Smooth muscle cell (in vitro differentiated cells): Measurements from ENCODE around the gene NACC2. TPM values are rescaled to one million over a fixed set of nuclear protein-coding genes. Genes with fewer than 3 reads are reported as not detected.

Experiments used
- DNase-seq: peaks from one replicate; lab custom pipeline; 2025; ENCODE audit not compliant: unreplicated experiment; lab: John Stamatoyannopoulos, UW
- H2AFZ ChIP-seq: fragments of 200-600 bp; sonication (generic); 2 replicates; pipeline ENCODE4 v1.6.0; 2016; ENCODE audit warnings: antibody characterized with exemption, low read depth, mild to moderate bottlenecking
- H3F3A ChIP-seq: fragments of 200-600 bp; sonication (generic); 2 replicates; pipeline ENCODE4 v1.6.0; 2017; ENCODE audit warnings: antibody characterized with exemption, low read depth
- H3K27ac ChIP-seq: fragments of 200-600 bp; sonication (generic); 2 replicates; pipeline ENCODE4 v1.5.1; 2016; ENCODE audit warnings: low read depth, mild to moderate bottlenecking
- H3K27me3 ChIP-seq: fragments of 200-600 bp; sonication (generic); 2 replicates; pipeline ENCODE4 v1.6.1; 2016; ENCODE audit warnings: low read depth, mild to moderate bottlenecking
- H3K36me3 ChIP-seq: fragments of 200-600 bp; sonication (generic); 2 replicates; pipeline ENCODE4 v1.5.1; 2016; ENCODE audit warnings: low read depth
- H3K4me1 ChIP-seq: fragments of 200-600 bp; sonication (generic); 2 replicates; pipeline ENCODE4 v1.5.1; 2016; ENCODE audit warnings: low read depth
- H3K4me2 ChIP-seq: fragments of 200-600 bp; sonication (generic); 2 replicates; pipeline ENCODE4 v1.6.0; 2016; ENCODE audit warnings: mild to moderate bottlenecking
- H3K4me3 ChIP-seq: fragments of 200-600 bp; sonication (generic); 2 replicates; pipeline ENCODE4 v1.5.1; 2016; ENCODE audit warnings: mild to moderate bottlenecking
- H3K79me2 ChIP-seq: fragments of 200-600 bp; sonication (generic); 2 replicates; pipeline ENCODE4 v1.6.0; 2016; ENCODE audit warnings: low read depth, mild to moderate bottlenecking
- H3K9ac ChIP-seq: fragments of 200-600 bp; sonication (generic); 2 replicates; pipeline ENCODE4 v1.6.0; 2016; ENCODE audit warnings: low read depth
- H3K9me3 ChIP-seq: fragments of 200-600 bp; sonication (generic); replicated peaks from 2 replicates; pipeline ENCODE4 v1.5.1; 2016; ENCODE audit warnings: low read depth
- H4K20me1 ChIP-seq: fragments of 200-600 bp; sonication (generic); 2 replicates; pipeline ENCODE4 v1.6.0; 2016; ENCODE audit warnings: low read depth
- WGBS: methylation state at CpG from one replicate; pipeline ENCODE4 v1.1.7; 2016; ENCODE audit warnings: low lambda C conversion rate; 5-methylcytosine and 5-hydroxymethylcytosine counted together
- polyA plus RNA-seq: library from polyadenylated mRNA; unstranded; fragments of >200 nt; fragmentation: Nextera tagmentation; extraction: Ambion mirVana; gene quantifications from 2 replicates; pipeline ENCODE4 v1.2.1, GENCODE V29; 2016
- total RNA-seq: library from RNA; depleted of rRNA; stranded (reverse); fragments of >200 nt; gene quantifications from 2 replicates; pipeline ENCODE4 v1.2.3, GENCODE V29; 2014
- TF ChIP-seq, protein P1 (sequence below): fragments of 200-600 bp; sonication (generic); IDR thresholded peaks from 2 replicates; pipeline ENCODE4 v1.5.1; 2017; ENCODE audit warnings: borderline replicate concordance, mild to moderate bottlenecking, antibody characterized with exemption; ENCODE audit not compliant: insufficient read depth, poor library complexity, severe bottlenecking

Gene NACC2
- total and polyA plus RNA-seq, 2 experiments from 2014 or later: 6.7 to 8.8 TPM

DNA sequence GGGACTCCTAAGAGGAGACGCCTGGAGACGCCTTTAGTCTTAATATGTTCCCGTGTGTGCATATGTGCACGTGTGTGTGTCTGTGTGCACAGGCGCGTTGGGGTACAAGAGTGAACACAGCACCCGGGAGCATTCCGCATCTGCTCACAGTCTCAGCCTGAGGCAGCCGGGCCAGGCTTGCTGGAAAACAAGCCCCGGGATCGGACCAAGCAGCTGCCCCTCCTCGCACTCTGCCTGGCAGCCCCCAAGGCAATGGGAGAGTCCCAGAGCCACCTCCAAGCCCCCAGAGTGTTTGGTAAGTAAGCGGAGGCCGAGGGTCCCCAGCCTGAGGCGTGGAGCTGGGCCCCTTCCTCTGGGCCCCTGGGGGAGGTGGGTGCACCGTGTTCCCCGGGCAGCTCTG lies 106.6 kb downstream of the NACC2 start:
- WGBS: 98% methylated on average over 17 of the region's 17 CpGs
- no peaks in the 10 kb centered on the region for H3K9me3 ChIP-seq
- no peak overlapping the region for H2AFZ ChIP-seq

DNA sequence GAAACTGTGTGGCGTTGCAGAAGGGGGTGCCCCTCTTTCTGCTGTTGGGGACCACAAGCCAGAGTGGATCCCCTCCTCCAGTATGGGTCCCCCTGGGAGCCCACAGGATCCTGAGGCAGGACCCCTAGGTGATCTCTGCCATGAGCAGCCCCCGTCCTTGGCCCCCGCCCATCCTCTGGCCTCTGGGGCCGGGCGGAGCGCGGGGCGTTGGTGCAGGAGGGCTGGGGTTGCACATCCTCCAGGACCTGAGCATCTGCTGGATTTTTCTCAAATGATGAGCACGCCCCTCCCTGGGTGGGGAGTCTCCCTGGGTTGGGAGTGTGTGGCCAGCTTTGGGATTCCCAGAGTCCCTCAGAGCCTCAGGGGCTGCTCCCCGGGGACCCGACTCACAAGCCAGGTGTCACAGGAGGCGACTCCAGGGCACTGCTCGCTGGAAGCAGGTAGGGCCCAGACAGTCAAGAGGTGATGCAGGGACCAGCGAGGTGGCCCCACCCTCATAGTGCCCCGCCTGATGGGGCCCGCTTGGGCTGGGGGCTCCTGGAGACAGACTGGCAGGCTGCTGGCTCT lies 107.2 kb downstream of the NACC2 start:
- no peak overlapping the region for H2AFZ ChIP-seq
- DNase-seq: no peak
- WGBS: over 99% methylated on average over 16 of the region's 16 CpGs
- no peaks in the 10 kb centered on the region for H3K9me3 ChIP-seq
- no peak overlapping the region for H3K27ac ChIP-seq
- H3K36me3 ChIP-seq: no peaks in the 10 kb centered on the region
- H4K20me1 ChIP-seq: no peaks in the 10 kb centered on the region
- H3K4me2 ChIP-seq: no peak overlapping the region
- H3K9ac ChIP-seq: no peak overlapping the region
- peaks cover 11% of the 10 kb centered on the region for H3F3A ChIP-seq
- H3K4me1 ChIP-seq: peaks cover 21% of the 10 kb centered on the region
- H3K4me3 ChIP-seq: no peak overlapping the region
- TF ChIP-seq, protein P1, sequence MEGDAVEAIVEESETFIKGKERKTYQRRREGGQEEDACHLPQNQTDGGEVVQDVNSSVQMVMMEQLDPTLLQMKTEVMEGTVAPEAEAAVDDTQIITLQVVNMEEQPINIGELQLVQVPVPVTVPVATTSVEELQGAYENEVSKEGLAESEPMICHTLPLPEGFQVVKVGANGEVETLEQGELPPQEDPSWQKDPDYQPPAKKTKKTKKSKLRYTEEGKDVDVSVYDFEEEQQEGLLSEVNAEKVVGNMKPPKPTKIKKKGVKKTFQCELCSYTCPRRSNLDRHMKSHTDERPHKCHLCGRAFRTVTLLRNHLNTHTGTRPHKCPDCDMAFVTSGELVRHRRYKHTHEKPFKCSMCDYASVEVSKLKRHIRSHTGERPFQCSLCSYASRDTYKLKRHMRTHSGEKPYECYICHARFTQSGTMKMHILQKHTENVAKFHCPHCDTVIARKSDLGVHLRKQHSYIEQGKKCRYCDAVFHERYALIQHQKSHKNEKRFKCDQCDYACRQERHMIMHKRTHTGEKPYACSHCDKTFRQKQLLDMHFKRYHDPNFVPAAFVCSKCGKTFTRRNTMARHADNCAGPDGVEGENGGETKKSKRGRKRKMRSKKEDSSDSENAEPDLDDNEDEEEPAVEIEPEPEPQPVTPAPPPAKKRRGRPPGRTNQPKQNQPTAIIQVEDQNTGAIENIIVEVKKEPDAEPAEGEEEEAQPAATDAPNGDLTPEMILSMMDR: no peak
- no peaks in the 10 kb centered on the region for H3K27me3 ChIP-seq
- H3K79me2 ChIP-seq: no peaks in the 10 kb centered on the region

More for the DNA sequence above, 106.6 kb downstream of the NACC2 start:
- Histone ChIP-seq H3K9ac (no peak overlapping the region), H3K36me3 (no peaks in the 10 kb centered on the region), H3F3A (peaks cover 11% of the 10 kb centered on the region), H3K4me3 (no peak overlapping the region), H3K79me2 (no peaks in the 10 kb centered on the region), H3K4me2 (no peak overlapping the region), H3K4me1 (peaks cover 27% of the 10 kb centered on the region), H3K27ac (no peak overlapping the region), H3K27me3 (no peaks in the 10 kb centered on the region), H4K20me1 (no peaks in the 10 kb centered on the region)
- DNase-seq: no peak
- TF ChIP-seq, protein P1: no peak

DNA sequence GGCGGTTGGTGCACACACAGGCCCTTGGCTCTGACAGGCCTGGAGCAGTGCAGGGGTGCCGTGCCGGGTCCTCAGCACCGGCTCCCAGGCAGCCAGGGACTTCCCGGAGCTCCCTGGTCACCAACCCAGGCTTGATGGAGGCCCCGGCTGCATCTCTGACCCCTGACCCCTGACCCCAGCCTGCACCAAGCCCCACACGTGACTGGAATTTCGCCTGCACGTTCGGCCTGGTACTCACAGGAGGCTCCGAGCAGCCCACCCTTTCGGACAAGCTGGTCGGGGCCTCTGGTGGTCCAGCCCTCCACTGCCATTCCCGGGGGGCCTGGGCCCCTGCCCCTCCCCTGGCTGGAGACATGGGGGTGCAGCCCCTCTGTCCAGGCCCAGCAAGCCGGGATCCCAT lies 108.5 kb downstream of the NACC2 start:
- no peak for DNase-seq
- Histone ChIP-seq H3K4me3 (no peak overlapping the region), H3K9ac (no peak overlapping the region), H3K4me2 (no peak overlapping the region), H2AFZ (no peak overlapping the region), H3K27ac (no peak overlapping the region), H4K20me1 (no peaks in the 10 kb centered on the region), H3F3A (peaks cover 5% of the 10 kb centered on the region), H3K27me3 (no peaks in the 10 kb centered on the region), H3K79me2 (no peaks in the 10 kb centered on the region), H3K4me1 (peaks cover 12% of the 10 kb centered on the region), H3K36me3 (no peaks in the 10 kb centered on the region), H3K9me3 (no peaks in the 10 kb centered on the region)
- 96% methylated on average over 9 of the region's 15 CpGs for WGBS
- TF ChIP-seq, protein P1: no peak

DNA sequence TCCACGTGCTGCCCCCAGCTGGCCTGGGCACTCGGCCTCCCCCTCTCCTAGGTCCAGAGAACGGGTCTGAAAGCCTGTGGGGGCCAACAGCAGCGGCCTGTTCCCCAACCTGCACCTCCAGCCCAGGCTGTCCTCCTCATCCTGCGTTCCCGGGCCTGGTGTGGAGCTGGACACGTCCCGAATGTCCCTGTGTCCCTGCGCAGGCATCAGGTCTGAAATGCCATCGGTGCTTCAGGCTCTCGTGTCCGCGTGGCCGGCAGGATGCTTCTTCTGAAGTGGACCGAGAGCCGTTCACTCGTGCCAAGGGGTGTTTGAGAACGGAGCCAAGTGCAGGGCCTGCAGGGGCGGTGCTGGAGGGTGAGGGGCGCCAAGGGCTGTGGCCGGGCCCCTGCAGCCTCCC lies 109.2 kb downstream of the NACC2 start:
- Histone ChIP-seq H4K20me1 (no peaks in the 10 kb centered on the region), H3K4me2 (no peak overlapping the region), H3K36me3 (no peaks in the 10 kb centered on the region), H3K79me2 (no peaks in the 10 kb centered on the region), H3K27ac (no peak overlapping the region), H3K27me3 (no peaks in the 10 kb centered on the region), H3K4me1 (peaks cover 11% of the 10 kb centered on the region), H3K9me3 (no peaks in the 10 kb centered on the region), H3K4me3 (no peak overlapping the region), H3F3A (peaks cover 5% of the 10 kb centered on the region), H3K9ac (no peak overlapping the region), H2AFZ (no peak overlapping the region)
- 94% methylated on average over 21 of the region's 21 CpGs for WGBS
- TF ChIP-seq, protein P1: no peak
- DNase-seq: no peak
